ENCODE results near the gene SLC36A3. TPM values are rescaled to one million over a fixed set of nuclear protein-coding genes. Genes with fewer than 3 reads are reported as not detected.

Gene SLC36A3
- not detected for total RNA-seq
- polyA plus RNA-seq (ENCODE audit: insufficient read length in 2 of 2): not detected
- long read RNA-seq, donor 1: 0 reads
- long read RNA-seq, donor 2: 0 reads
- long read RNA-seq, donor 3: 0 reads
- long read RNA-seq, donor 4: 0 reads

- DNase-seq (ENCODE audit: low read depth in 4 of 6, low spot score in 6 of 6): no peak
- WGBS (ENCODE audit: insufficient coverage): 80% methylated on average over 1 of the region's 2 CpGs
- H3K4me1 ChIP-seq (ENCODE audit: control insufficient read depth, insufficient read depth, low read length): no peaks in the 10 kb centered on the region
Observed at GRCh38 chr5:151303666-151304065, at the start of gene SLC36A3. Gene SLC36A3, minus strand, starts transcription at chr5:151303766. Its CDS starts 412 bp downstream, at chr5:151303354.

GRCh38 chr5:151351671-151352070 lies 48.1 kb upstream of the SLC36A3 start:
- H3K4me1 ChIP-seq (ENCODE audit: control insufficient read depth, insufficient read depth, low read length): peaks cover 6% of the 10 kb centered on the region
- H3K36me3 ChIP-seq (ENCODE audit: control insufficient read depth, insufficient read depth, low read length): no peaks in the 10 kb centered on the region
- H3K27ac ChIP-seq (ENCODE audit: low read depth, low read length): no peak overlapping the region
- 80% methylated on average over 1 of the region's 1 CpG for WGBS (ENCODE audit: insufficient coverage)
- no peak for DNase-seq (ENCODE audit: low read depth in 4 of 6, low spot score in 6 of 6)
- no peak overlapping the region for H3K4me3 ChIP-seq (ENCODE audit: low read depth, low read length)
- H3K9me3 ChIP-seq (ENCODE audit: control insufficient read depth, insufficient read depth, low read length): no peaks in the 10 kb centered on the region
- no peaks in the 10 kb centered on the region for H3K27me3 ChIP-seq (ENCODE audit: control insufficient read depth, insufficient read depth, low read length)

More at GRCh38 chr5:151303666-151304065, at the start of gene SLC36A3:
- H3K9me3 ChIP-seq (ENCODE audit: control insufficient read depth, insufficient read depth, low read length): no peaks in the 10 kb centered on the region
- no peaks in the 10 kb centered on the region for H3K27me3 ChIP-seq (ENCODE audit: control insufficient read depth, insufficient read depth, low read length)
- H3K27ac ChIP-seq (ENCODE audit: low read depth, low read length): no peak within 1 kb of the TSS
- H3K36me3 ChIP-seq (ENCODE audit: control insufficient read depth, insufficient read depth, low read length): no peaks in the 10 kb centered on the region
- no peak within 1 kb of the TSS for H3K4me3 ChIP-seq (ENCODE audit: low read depth, low read length)

DNA sequence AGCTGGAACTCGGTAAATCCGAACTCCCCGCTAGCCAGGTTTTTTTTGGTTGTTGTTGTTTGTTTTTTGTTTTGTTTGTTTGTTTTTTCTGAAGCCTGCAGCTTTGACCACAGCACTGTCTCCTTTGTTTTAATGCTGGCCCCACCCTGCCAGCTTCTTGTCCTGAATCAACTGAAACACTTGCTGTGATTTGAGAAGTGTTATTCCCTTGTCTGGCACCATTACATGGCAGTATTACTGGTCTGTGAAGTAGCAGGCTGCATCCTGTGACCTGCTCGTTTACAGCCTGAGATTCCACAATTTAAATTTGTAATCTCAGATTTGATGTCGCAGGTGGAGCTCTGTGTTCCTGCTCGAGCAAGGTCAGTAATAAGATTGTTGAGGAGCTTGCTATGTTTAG lies 45.2 kb upstream of the SLC36A3 start:
- Histone ChIP-seq H3K9me3 (ENCODE audit: control insufficient read depth, insufficient read depth, low read length) (no peaks in the 10 kb centered on the region), H3K4me1 (ENCODE audit: control insufficient read depth, insufficient read depth, low read length) (peaks cover 10% of the 10 kb centered on the region), H3K27ac (ENCODE audit: low read depth, low read length) (no peak overlapping the region), H3K4me3 (ENCODE audit: low read depth, low read length) (no peak overlapping the region), H3K27me3 (ENCODE audit: control insufficient read depth, insufficient read depth, low read length) (peaks cover 5% of the 10 kb centered on the region), H3K36me3 (ENCODE audit: control insufficient read depth, insufficient read depth, low read length) (no peaks in the 10 kb centered on the region)
- DNase-seq (ENCODE audit: low read depth in 4 of 6, low spot score in 6 of 6): peak in 1 of 6 donors; percentile 28
- 51% methylated on average over 6 of the region's 6 CpGs for WGBS (ENCODE audit: insufficient coverage)

GRCh38 chr5:151347369-151347768 lies 43.8 kb upstream of the SLC36A3 start, which contains the start of gene SLC36A2:
Gene SLC36A2, minus strand, starts transcription at chr5:151347559. Its CDS starts 99 bp downstream, at chr5:151347460.
- H3K4me3 ChIP-seq (ENCODE audit: low read depth, low read length): no peak within 1 kb of the TSS
- no peaks in the 10 kb centered on the region for H3K9me3 ChIP-seq (ENCODE audit: control insufficient read depth, insufficient read depth, low read length)
- peaks cover 10% of the 10 kb centered on the region for H3K4me1 ChIP-seq (ENCODE audit: control insufficient read depth, insufficient read depth, low read length)
- H3K27me3 ChIP-seq (ENCODE audit: control insufficient read depth, insufficient read depth, low read length): peaks cover 5% of the 10 kb centered on the region
- no peaks in the 10 kb centered on the region for H3K36me3 ChIP-seq (ENCODE audit: control insufficient read depth, insufficient read depth, low read length)
- no peak for DNase-seq (ENCODE audit: low read depth in 4 of 6, low spot score in 6 of 6)
- no peak within 1 kb of the TSS for H3K27ac ChIP-seq (ENCODE audit: low read depth, low read length)
- whole genome bisulfite sequencing (ENCODE audit: insufficient coverage): 65% methylated on average over 4 of the region's 8 CpGs

DNA sequence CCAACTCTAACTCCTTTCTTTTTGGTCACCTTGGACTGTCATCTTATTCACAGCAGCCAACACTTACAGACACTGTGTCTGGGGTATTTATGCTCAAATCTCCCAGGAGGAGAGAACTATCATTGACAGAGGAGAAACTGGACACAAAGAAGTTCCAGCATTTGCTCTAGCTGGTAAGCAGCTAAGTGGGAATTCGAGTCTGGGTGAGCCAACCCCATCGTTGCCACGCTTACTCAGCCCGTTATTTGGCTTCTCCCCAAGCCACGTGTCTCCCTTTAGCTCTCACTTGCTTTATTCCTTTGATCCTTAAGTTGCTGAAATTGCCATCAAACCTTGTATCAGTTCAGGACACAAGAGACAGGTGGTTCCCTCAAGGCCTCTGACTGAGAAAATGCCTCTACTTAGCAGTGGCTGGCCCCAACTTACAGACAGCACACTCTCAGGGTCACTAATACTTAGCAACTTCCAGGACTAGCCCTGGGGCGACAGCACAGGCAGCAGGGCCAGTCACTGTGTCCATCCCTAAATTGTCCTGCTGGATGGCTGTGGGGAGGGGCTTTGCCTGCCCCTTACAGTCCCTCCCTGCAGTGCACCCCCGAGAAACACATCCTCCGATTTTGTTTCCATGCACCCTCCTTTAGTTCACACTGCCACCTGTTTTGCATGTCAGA lies 42.4 kb upstream of the SLC36A3 start:
- Histone ChIP-seq H3K27ac (ENCODE audit: low read depth, low read length) (no peak overlapping the region), H3K4me3 (ENCODE audit: low read depth, low read length) (no peak overlapping the region), H3K27me3 (ENCODE audit: control insufficient read depth, insufficient read depth, low read length) (peaks cover 5% of the 10 kb centered on the region), H3K4me1 (ENCODE audit: control insufficient read depth, insufficient read depth, low read length) (peaks cover 10% of the 10 kb centered on the region), H3K36me3 (ENCODE audit: control insufficient read depth, insufficient read depth, low read length) (no peaks in the 10 kb centered on the region), H3K9me3 (ENCODE audit: control insufficient read depth, insufficient read depth, low read length) (no peaks in the 10 kb centered on the region)
- peak in 1 of 6 donors; percentile 9 for DNase-seq (ENCODE audit: low read depth in 4 of 6, low spot score in 6 of 6)
- WGBS (ENCODE audit: insufficient coverage): 27% methylated on average over 7 of the region's 8 CpGs

DNA sequence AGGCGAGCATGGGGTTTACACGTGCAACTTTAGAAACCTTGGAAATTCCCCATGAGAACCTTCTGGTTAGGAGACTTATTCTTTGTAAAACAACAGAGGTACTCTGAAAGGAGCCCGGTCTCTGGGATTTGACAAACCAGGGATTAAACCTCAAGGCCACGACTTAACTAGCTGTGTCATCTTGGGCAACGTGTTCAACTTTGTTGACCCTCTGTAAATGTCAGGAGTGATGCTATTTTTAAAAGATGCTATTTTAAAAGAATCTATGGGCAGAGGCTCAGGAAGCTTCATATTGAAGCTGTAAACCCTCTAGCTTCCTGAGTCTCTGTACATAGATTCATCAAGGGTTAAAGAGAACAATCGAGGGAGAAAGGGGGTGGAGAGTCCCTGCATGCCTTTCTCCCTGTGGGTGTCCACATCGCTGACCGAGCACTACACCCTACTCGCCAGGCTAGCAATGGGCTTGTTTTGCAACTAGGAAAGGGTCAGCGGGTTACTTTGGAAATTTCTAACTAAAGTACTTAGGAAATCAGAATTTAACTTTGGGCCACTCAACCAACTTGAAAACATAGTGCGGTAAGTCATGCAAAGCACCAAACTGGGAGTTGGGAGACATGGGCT lies 41.7 kb upstream of the SLC36A3 start:
- H3K27ac ChIP-seq (ENCODE audit: low read depth, low read length): no peak overlapping the region
- no peaks in the 10 kb centered on the region for H3K36me3 ChIP-seq (ENCODE audit: control insufficient read depth, insufficient read depth, low read length)
- no peak for DNase-seq (ENCODE audit: low read depth in 4 of 6, low spot score in 6 of 6)
- no peak overlapping the region for H3K4me3 ChIP-seq (ENCODE audit: low read depth, low read length)
- WGBS (ENCODE audit: insufficient coverage): 37% methylated on average over 6 of the region's 11 CpGs
- peaks cover 5% of the 10 kb centered on the region for H3K27me3 ChIP-seq (ENCODE audit: control insufficient read depth, insufficient read depth, low read length)
- no peaks in the 10 kb centered on the region for H3K9me3 ChIP-seq (ENCODE audit: control insufficient read depth, insufficient read depth, low read length)
- H3K4me1 ChIP-seq (ENCODE audit: control insufficient read depth, insufficient read depth, low read length): peaks cover 10% of the 10 kb centered on the region

DNA sequence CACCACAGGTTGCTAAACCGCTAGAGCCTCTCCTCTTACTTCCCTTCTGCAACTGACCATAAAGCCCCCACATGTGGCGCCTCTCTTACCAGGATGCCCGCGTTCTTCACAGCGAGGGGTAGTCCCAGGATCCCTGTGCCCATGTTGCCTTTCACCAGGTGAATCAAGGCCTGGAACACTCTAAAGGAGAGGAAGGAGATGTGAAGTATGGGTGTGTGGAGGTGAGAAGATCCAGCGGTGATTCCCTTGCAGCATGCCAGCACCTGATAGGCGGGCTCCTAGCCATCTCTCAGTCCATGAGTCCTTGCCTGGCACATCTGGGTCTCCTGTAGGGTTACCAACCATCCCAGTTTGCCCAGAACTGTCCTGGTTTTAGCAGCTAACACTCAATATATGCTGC lies 40.5 kb upstream of the SLC36A3 start:
- no peaks in the 10 kb centered on the region for H3K36me3 ChIP-seq (ENCODE audit: control insufficient read depth, insufficient read depth, low read length)
- WGBS (ENCODE audit: insufficient coverage): 97% methylated on average over 3 of the region's 7 CpGs
- no peak for DNase-seq (ENCODE audit: low read depth in 4 of 6, low spot score in 6 of 6)
- peaks cover 5% of the 10 kb centered on the region for H3K27me3 ChIP-seq (ENCODE audit: control insufficient read depth, insufficient read depth, low read length)
- no peak overlapping the region for H3K4me3 ChIP-seq (ENCODE audit: low read depth, low read length)
- H3K9me3 ChIP-seq (ENCODE audit: control insufficient read depth, insufficient read depth, low read length): no peaks in the 10 kb centered on the region
- peaks cover 7% of the 10 kb centered on the region for H3K4me1 ChIP-seq (ENCODE audit: control insufficient read depth, insufficient read depth, low read length)
- H3K27ac ChIP-seq (ENCODE audit: low read depth, low read length): no peak overlapping the region

GRCh38 chr5:151340004-151340403 lies 36.4 kb upstream of the SLC36A3 start:
- WGBS (ENCODE audit: insufficient coverage): 80% methylated on average over 3 of the region's 3 CpGs
- no peaks in the 10 kb centered on the region for H3K36me3 ChIP-seq (ENCODE audit: control insufficient read depth, insufficient read depth, low read length)

GRCh38 chr5:151338734-151339133 lies 35.2 kb upstream of the SLC36A3 start:
- H3K27me3 ChIP-seq (ENCODE audit: control insufficient read depth, insufficient read depth, low read length): no peaks in the 10 kb centered on the region
- H3K4me1 ChIP-seq (ENCODE audit: control insufficient read depth, insufficient read depth, low read length): no peaks in the 10 kb centered on the region
- no peak overlapping the region for H3K27ac ChIP-seq (ENCODE audit: low read depth, low read length)
- H3K4me3 ChIP-seq (ENCODE audit: low read depth, low read length): no peak overlapping the region
- no peaks in the 10 kb centered on the region for H3K9me3 ChIP-seq (ENCODE audit: control insufficient read depth, insufficient read depth, low read length)
- no peak for DNase-seq (ENCODE audit: low read depth in 4 of 6, low spot score in 6 of 6)
- WGBS (ENCODE audit: insufficient coverage): 90% methylated on average over 2 of the region's 4 CpGs
- H3K36me3 ChIP-seq (ENCODE audit: control insufficient read depth, insufficient read depth, low read length): no peaks in the 10 kb centered on the region

More at GRCh38 chr5:151340004-151340403, 36.4 kb upstream of the SLC36A3 start:
- no peak for DNase-seq (ENCODE audit: low read depth in 4 of 6, low spot score in 6 of 6)
- Histone ChIP-seq H3K9me3 (ENCODE audit: control insufficient read depth, insufficient read depth, low read length) (no peaks in the 10 kb centered on the region), H3K27ac (ENCODE audit: low read depth, low read length) (no peak overlapping the region), H3K4me3 (ENCODE audit: low read depth, low read length) (no peak overlapping the region), H3K27me3 (ENCODE audit: control insufficient read depth, insufficient read depth, low read length) (peaks cover 3% of the 10 kb centered on the region), H3K4me1 (ENCODE audit: control insufficient read depth, insufficient read depth, low read length) (no peaks in the 10 kb centered on the region)

DNA sequence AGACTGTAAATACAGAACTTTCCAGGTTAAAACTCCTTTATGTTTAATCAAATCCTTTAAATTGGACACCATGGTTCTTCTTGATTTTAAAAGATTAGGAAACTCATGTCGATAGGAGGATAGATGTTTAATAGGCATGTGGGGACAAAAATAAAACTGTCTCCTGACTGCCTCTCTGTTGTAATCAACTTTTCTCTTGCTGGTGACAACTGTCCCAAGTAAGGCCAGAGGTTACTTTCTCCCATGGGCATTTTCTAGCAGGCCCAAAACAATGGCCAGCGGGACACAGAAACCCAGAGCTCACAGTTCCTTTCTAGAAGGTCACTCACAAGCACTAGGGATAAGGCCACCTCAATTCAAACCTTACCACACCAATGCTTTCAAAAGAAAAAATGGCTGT lies 29.3 kb upstream of the SLC36A3 start:
- no peaks in the 10 kb centered on the region for H3K9me3 ChIP-seq (ENCODE audit: control insufficient read depth, insufficient read depth, low read length)
- no peaks in the 10 kb centered on the region for H3K27me3 ChIP-seq (ENCODE audit: control insufficient read depth, insufficient read depth, low read length)
- WGBS (ENCODE audit: insufficient coverage): 90% methylated on average over 2 of the region's 2 CpGs
- no peaks in the 10 kb centered on the region for H3K36me3 ChIP-seq (ENCODE audit: control insufficient read depth, insufficient read depth, low read length)
- H3K4me1 ChIP-seq (ENCODE audit: control insufficient read depth, insufficient read depth, low read length): no peaks in the 10 kb centered on the region
- no peak overlapping the region for H3K4me3 ChIP-seq (ENCODE audit: low read depth, low read length)
- DNase-seq (ENCODE audit: low read depth in 4 of 6, low spot score in 6 of 6): no peak
- no peak overlapping the region for H3K27ac ChIP-seq (ENCODE audit: low read depth, low read length)

Measured in spinal cord (tissue), 10 donors.